ENCODE measurements around the gene LRP1B. TPM values are rescaled to one million over a fixed set of nuclear protein-coding genes. Genes with fewer than 3 reads are reported as not detected.

LRP1B gene
- total RNA-seq, 4 donors from 2014 or later: 0.42 to 0.71 (median 0.65) TPM

DNA sequence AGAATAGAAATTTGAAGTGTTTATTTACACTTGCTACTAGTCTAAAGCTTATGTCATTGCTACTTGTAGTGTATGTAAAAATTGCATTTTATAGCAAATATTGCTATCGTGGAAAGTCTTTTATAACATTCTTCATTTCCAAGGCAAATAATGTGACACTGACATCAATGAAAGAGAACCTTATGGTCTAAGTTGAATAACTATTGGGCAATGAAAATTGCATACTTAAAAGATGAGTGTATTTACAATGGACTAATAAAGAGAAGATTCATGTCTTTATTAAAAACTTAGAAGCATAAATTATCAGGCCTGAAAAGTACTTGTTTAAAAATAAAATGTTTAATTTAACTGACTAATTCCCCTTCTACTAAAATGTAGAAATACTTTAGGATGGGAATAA lies 82.2 kb downstream of the LRP1B start:
- no peak for DNase-seq (ENCODE audit: extremely low spot score)
- 48% methylated on average over 1 of the region's 1 CpG for WGBS
- TF ChIP-seq POLR2AphosphoS5 (IDR thresholded peaks at IDR 0.05): no peak
- TF ChIP-seq POLR2A (IDR thresholded peaks at IDR 0.05; ENCODE audit: low read depth): no peak
- TF ChIP-seq, protein P1, sequence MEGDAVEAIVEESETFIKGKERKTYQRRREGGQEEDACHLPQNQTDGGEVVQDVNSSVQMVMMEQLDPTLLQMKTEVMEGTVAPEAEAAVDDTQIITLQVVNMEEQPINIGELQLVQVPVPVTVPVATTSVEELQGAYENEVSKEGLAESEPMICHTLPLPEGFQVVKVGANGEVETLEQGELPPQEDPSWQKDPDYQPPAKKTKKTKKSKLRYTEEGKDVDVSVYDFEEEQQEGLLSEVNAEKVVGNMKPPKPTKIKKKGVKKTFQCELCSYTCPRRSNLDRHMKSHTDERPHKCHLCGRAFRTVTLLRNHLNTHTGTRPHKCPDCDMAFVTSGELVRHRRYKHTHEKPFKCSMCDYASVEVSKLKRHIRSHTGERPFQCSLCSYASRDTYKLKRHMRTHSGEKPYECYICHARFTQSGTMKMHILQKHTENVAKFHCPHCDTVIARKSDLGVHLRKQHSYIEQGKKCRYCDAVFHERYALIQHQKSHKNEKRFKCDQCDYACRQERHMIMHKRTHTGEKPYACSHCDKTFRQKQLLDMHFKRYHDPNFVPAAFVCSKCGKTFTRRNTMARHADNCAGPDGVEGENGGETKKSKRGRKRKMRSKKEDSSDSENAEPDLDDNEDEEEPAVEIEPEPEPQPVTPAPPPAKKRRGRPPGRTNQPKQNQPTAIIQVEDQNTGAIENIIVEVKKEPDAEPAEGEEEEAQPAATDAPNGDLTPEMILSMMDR (IDR thresholded peaks at IDR 0.05): no peak
- no peak for TF ChIP-seq EP300 (IDR thresholded peaks at IDR 0.05)
- no peaks in the 10 kb centered on the region for H3K36me3 ChIP-seq
- H3K4me3 ChIP-seq: no peak overlapping the region
- no peak overlapping the region for H3K27ac ChIP-seq (replicated peaks in 1 of 4)
- no peaks in the 10 kb centered on the region for H3K4me1 ChIP-seq
- intact Hi-C loops (cut with DNase I): no loop called here
- no peaks in the 10 kb centered on the region for H3K9me3 ChIP-seq
- no peaks in the 10 kb centered on the region for H3K27me3 ChIP-seq

DNA sequence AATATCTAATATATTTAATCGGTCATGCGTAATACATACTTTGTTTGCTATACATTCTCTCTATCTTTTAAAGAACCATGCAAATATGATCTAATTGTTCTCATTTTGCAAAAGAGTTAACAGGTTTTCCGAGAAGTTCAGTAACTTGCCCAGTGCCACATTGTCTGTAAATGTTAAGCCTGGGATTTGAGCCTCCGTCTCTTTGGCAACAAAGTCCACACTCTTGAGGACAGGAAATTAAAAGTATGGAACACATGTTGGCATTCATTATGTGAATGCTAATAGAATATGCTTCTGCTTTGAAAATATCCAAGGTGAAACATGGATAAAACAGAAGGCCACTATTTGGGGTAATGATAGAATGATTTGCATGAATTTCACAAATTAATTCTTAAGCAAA lies 85.2 kb downstream of the LRP1B start:
- no peak for TF ChIP-seq EP300 (IDR thresholded peaks at IDR 0.05)
- TF ChIP-seq, protein P1 (IDR thresholded peaks at IDR 0.05): no peak
- no peak for TF ChIP-seq POLR2A (IDR thresholded peaks at IDR 0.05; ENCODE audit: low read depth)
- TF ChIP-seq POLR2AphosphoS5 (IDR thresholded peaks at IDR 0.05): no peak
- 94% methylated on average over 4 of the region's 4 CpGs for WGBS
- H3K36me3 ChIP-seq: no peaks in the 10 kb centered on the region
- intact Hi-C loops (cut with DNase I): no loop called here
- no peaks in the 10 kb centered on the region for H3K9me3 ChIP-seq
- H3K27ac ChIP-seq (replicated peaks in 1 of 4): no peak overlapping the region
- no peak for DNase-seq (ENCODE audit: extremely low spot score)
- H3K4me1 ChIP-seq: no peaks in the 10 kb centered on the region
- H3K27me3 ChIP-seq: no peaks in the 10 kb centered on the region
- H3K4me3 ChIP-seq: no peak overlapping the region

DNA sequence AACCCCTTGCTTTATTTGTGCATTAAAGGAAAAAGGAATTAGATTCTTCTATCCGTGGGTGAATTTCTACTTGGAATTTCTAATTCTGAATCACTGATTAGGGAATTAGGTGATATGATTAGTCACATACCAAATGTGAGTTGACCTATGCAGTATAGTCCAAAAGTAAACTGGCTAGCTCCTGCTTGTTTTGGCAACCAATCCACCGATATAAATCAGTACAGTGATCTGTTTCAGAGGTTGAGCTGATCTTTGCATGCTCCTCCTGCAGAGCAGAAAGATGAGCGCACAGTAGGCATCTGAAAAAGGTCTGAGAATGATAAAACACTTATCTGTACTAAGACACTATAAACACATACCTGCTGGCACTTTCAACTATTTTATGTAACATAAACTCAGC lies 86.6 kb downstream of the LRP1B start:
- 68% methylated on average over 3 of the region's 3 CpGs for WGBS
- H3K36me3 ChIP-seq: no peaks in the 10 kb centered on the region
- no peaks in the 10 kb centered on the region for H3K9me3 ChIP-seq
- DNase-seq (ENCODE audit: extremely low spot score): no peak
- no peaks in the 10 kb centered on the region for H3K4me1 ChIP-seq
- H3K27ac ChIP-seq (replicated peaks in 1 of 4): no peak overlapping the region
- TF ChIP-seq POLR2A (IDR thresholded peaks at IDR 0.05; ENCODE audit: low read depth): no peak
- no peak for TF ChIP-seq EP300 (IDR thresholded peaks at IDR 0.05)
- TF ChIP-seq, protein P1 (IDR thresholded peaks at IDR 0.05): no peak
- TF ChIP-seq POLR2AphosphoS5 (IDR thresholded peaks at IDR 0.05): no peak
- H3K27me3 ChIP-seq: no peaks in the 10 kb centered on the region
- no peak overlapping the region for H3K4me3 ChIP-seq
- intact Hi-C loops (cut with DNase I): no loop called here

DNA sequence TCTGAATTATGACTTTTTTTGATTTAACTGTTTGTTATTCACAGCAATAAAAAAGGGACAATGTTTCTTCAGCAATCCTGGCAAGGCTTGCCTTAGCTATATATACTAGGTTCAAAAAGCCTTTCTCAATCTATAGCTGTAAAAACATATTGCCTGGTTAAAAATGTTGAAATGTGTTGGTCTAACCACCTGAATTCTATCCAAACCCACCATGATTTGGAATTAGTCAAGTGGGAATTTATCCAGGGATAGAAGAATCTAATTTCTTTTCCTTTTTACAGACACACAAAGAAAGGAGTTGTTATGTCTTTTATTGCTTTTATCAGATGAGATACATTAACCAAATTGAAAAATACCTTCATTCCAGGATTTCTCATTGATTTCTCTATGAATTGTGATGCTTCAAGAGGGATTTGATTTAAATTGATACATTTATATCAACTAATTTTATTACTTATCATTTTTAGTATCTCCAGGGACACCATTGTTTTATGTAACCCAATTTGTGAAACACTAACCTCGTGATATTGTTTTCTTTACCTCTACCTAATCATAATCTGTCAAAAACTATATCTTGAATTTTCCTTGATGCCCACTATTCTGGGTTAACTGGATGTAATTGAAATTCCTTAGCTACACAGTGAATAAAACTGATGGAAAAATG lies 88.1 kb downstream of the LRP1B start:
- TF ChIP-seq, protein P1 (IDR thresholded peaks at IDR 0.05): no peak
- TF ChIP-seq POLR2A (IDR thresholded peaks at IDR 0.05; ENCODE audit: low read depth): no peak

DNA sequence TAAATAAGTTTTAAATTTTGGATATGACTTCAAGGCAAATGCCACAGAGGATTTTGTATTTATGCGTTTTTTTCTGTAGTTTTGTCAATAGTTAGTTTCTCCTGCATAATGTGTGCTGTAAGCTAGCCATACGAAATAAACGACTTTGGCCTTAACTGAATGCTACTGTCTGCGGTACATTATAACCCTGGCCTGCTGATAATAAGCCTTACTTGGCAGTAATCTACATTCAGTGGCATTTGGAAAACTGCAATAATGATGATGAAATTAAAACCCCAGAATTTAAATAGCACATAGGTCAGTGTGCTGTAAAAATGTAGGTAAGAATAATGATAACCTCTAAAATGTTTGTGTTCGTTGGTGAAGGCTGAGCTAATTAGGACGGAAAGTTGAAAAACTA lies 88.8 kb downstream of the LRP1B start:
- Histone ChIP-seq H3K4me1 (no peaks in the 10 kb centered on the region), H3K36me3 (no peaks in the 10 kb centered on the region), H3K27ac (replicated peaks in 1 of 4) (no peak overlapping the region), H3K27me3 (no peaks in the 10 kb centered on the region), H3K9me3 (no peaks in the 10 kb centered on the region), H3K4me3 (no peak overlapping the region)
- WGBS: 89% methylated on average over 6 of the region's 6 CpGs
- intact Hi-C loops (cut with DNase I): no loop called here
- no peak for TF ChIP-seq POLR2A (IDR thresholded peaks at IDR 0.05; ENCODE audit: low read depth)
- TF ChIP-seq, protein P1 (IDR thresholded peaks at IDR 0.05): no peak
- no peak for TF ChIP-seq EP300 (IDR thresholded peaks at IDR 0.05)
- no peak for TF ChIP-seq POLR2AphosphoS5 (IDR thresholded peaks at IDR 0.05)
- DNase-seq (ENCODE audit: extremely low spot score): no peak

More for the DNA sequence above, 88.1 kb downstream of the LRP1B start:
- WGBS: 89% methylated on average over 1 of the region's 1 CpG
- Histone ChIP-seq H3K4me3 (no peak overlapping the region), H3K27ac (replicated peaks in 1 of 4) (no peak overlapping the region), H3K27me3 (no peaks in the 10 kb centered on the region), H3K36me3 (no peaks in the 10 kb centered on the region), H3K4me1 (no peaks in the 10 kb centered on the region), H3K9me3 (no peaks in the 10 kb centered on the region)
- intact Hi-C loops (cut with DNase I): no loop called here
- DNase-seq (ENCODE audit: extremely low spot score): no peak

Data from esophagus muscularis mucosa (tissue), 4 donors.